H1 (cell line): ENCODE results near the gene CDH11. TPM values are rescaled to one million over a fixed set of nuclear protein-coding genes. Genes with fewer than 3 reads are reported as not detected.

ENCODE experiments used
- CTCF ChIA-PET: fragments of 300-600 bp; sonication (Branson Sonifier 250); formaldehyde crosslinking; loops from one replicate; lab custom pipeline; 2021; ENCODE audit not compliant: partially characterized antibody; lab: Charles Lee
- POLR2A ChIA-PET: fragments of 300-600 bp; sonication (Branson Sonifier 250); formaldehyde crosslinking; loops from one replicate; lab custom pipeline; 2021; ENCODE audit warnings: inconsistent platforms; ENCODE audit not compliant: partially characterized antibody; lab: Charles Lee
- DNase-seq, 2 experiments: peaks; one replicate each; pipeline versions ENCODE4 v3.0.0 to v3.0.0-alpha.2; 2010 to 2022; ENCODE audit warnings: low spot score in 2 of 2, low read depth in 1 of 2, mixed read lengths in 1 of 2
- FAIRE-seq: peaks from 2 replicates; lab custom pipeline; 2011; peaks lifted over from hg19 to GRCh38; lab: Jason Lieb, UNC
- H2AFZ ChIP-seq: 2 replicates; pipeline ENCODE4 v1.8.1; 2012; ENCODE audit warnings: low read length, inconsistent platforms
- H2AK5ac ChIP-seq: 2 replicates; pipeline ENCODE4 v1.6.1; 2013; ENCODE audit warnings: low read depth, low read length
- H2BK120ac ChIP-seq: replicated peaks from 2 replicates; pipeline ENCODE3; 2013; ENCODE audit warnings: low read depth, low read length, inconsistent platforms
- H2BK12ac ChIP-seq: 2 replicates; pipeline ENCODE4 v1.6.1; 2013; ENCODE audit warnings: low read depth, low read length
- H2BK15ac ChIP-seq: 2 replicates; pipeline ENCODE4 v1.6.1; 2013; ENCODE audit warnings: low read length
- H2BK20ac ChIP-seq: 2 replicates; pipeline ENCODE4 v1.6.1; 2013; ENCODE audit warnings: low read length
- H2BK5ac ChIP-seq: 2 replicates; pipeline ENCODE4 v1.6.1; 2013; ENCODE audit warnings: low read depth, low read length
- H3K14ac ChIP-seq: 2 replicates; pipeline ENCODE4 v1.6.1; 2013; ENCODE audit warnings: inconsistent platforms; ENCODE audit not compliant: insufficient read length
- H3K18ac ChIP-seq: 2 replicates; pipeline ENCODE4 v1.6.1; 2013; ENCODE audit warnings: low read length; ENCODE audit errors: extremely low read depth
- H3K23ac ChIP-seq: 2 replicates; pipeline ENCODE4 v1.6.1; 2013; ENCODE audit warnings: inconsistent platforms; ENCODE audit not compliant: insufficient read length
- H3K23me2 ChIP-seq: 2 replicates; pipeline ENCODE4 v1.6.1; 2013; ENCODE audit warnings: low read depth, low read length
- H3K27ac ChIP-seq: 2 replicates; pipeline ENCODE4 v1.6.1; 2011; ENCODE audit warnings: low read depth, low read length, inconsistent platforms
- H3K27me3 ChIP-seq, 4 experiments: replicated peaks in 1 of 4; 1 replicate in 1 of 4; 2 replicates in 3 of 4; pipeline versions ENCODE4 v1.6.1 to v1.8.1; 2011 to 2013; ENCODE audit warnings: low read length in 3 of 4, mild to moderate bottlenecking in 3 of 4, inconsistent platforms in 2 of 4, mixed read lengths in 2 of 4, moderate library complexity in 1 of 4; ENCODE audit not compliant: control insufficient read depth in 3 of 4, insufficient read depth in 3 of 4; ENCODE audit errors: extremely low read depth in 1 of 4
- H3K36me3 ChIP-seq, 4 experiments: 2 replicates each; pipeline versions ENCODE4 v1.6.1 to v1.8.1; 2011 to 2013; ENCODE audit warnings: mild to moderate bottlenecking in 4 of 4, low read length in 3 of 4, moderate library complexity in 2 of 4, control low read depth in 1 of 4, inconsistent platforms in 1 of 4; ENCODE audit not compliant: insufficient read depth in 4 of 4, control insufficient read depth in 2 of 4
- H3K4ac ChIP-seq: replicated peaks from 2 replicates; pipeline ENCODE3; 2013; ENCODE audit warnings: low read length, low read depth, mixed read lengths, inconsistent platforms; ENCODE audit not compliant: insufficient read length
- H3K4me1 ChIP-seq, 4 experiments: replicated peaks in 1 of 4; 1 replicate in 1 of 4; 2 replicates in 3 of 4; pipeline versions ENCODE4 v1.6.1 to v1.8.1; 2011 to 2013; ENCODE audit warnings: low read length in 3 of 4, inconsistent platforms in 2 of 4, mixed read lengths in 1 of 4; ENCODE audit not compliant: insufficient read depth in 4 of 4, control insufficient read depth in 3 of 4
- H3K4me2 ChIP-seq, 2 experiments: 2 replicates each; pipeline versions ENCODE4 v1.6.1 to v1.8.1; 2011 to 2013; ENCODE audit warnings: low read depth in 2 of 2, low read length in 2 of 2, control low read depth in 1 of 2, inconsistent platforms in 1 of 2, mild to moderate bottlenecking in 1 of 2; ENCODE audit not compliant: insufficient read depth in 1 of 2
- H3K4me3 ChIP-seq, 4 experiments: fragments of 200-600, 300-600 bp in 1 of 4; sonication (generic), shearing (Covaris generic), sonication (Bioruptor Twin) in 1 of 4; 2 replicates each; pipeline versions ENCODE4 v1.5.1 to v1.8.1; 2011 to 2016; ENCODE audit warnings: low read length in 4 of 4, low read depth in 3 of 4, control low read depth in 2 of 4, inconsistent platforms in 2 of 4, mild to moderate bottlenecking in 2 of 4, mixed read lengths in 1 of 4, moderate library complexity in 1 of 4; ENCODE audit not compliant: insufficient read depth in 2 of 4; ENCODE audit errors: extremely low read depth in 1 of 4
- H3K56ac ChIP-seq: replicated peaks from 2 replicates; pipeline ENCODE3; 2013; ENCODE audit warnings: low read depth, mild to moderate bottlenecking, mixed read lengths, low read length, inconsistent platforms; ENCODE audit not compliant: insufficient read length
- H3K79me1 ChIP-seq: 2 replicates; pipeline ENCODE4 v1.6.1; 2013; ENCODE audit warnings: low read depth, low read length, control low read depth
- H3K79me2 ChIP-seq, 2 experiments: 2 replicates each; pipeline versions ENCODE4 v1.6.1 to v1.8.1; 2012 to 2013; ENCODE audit warnings: low read length in 2 of 2, mild to moderate bottlenecking in 2 of 2, inconsistent platforms in 1 of 2; ENCODE audit not compliant: insufficient read depth in 2 of 2, control insufficient read depth in 1 of 2
- H3K9ac ChIP-seq, 4 experiments: replicated peaks in 1 of 4; 1 replicate in 1 of 4; 2 replicates in 3 of 4; pipeline versions ENCODE4 v1.6.1 to v1.8.1; 2011 to 2013; ENCODE audit warnings: low read depth in 3 of 4, low read length in 3 of 4, control low read depth in 2 of 4, mild to moderate bottlenecking in 2 of 4, moderate library complexity in 2 of 4, inconsistent platforms in 1 of 4; ENCODE audit errors: extremely low read depth in 1 of 4
- H3K9me3 ChIP-seq, 2 experiments: 2 replicates each; pipeline versions ENCODE4 v1.6.1 to v1.8.1; 2012 to 2013; ENCODE audit warnings: mild to moderate bottlenecking in 2 of 2, moderate library complexity in 2 of 2, control low read depth in 1 of 2, inconsistent platforms in 1 of 2, low read depth in 1 of 2, low read length in 1 of 2, mixed read lengths in 1 of 2; ENCODE audit not compliant: insufficient read depth in 2 of 2
- H4K20me1 ChIP-seq, 2 experiments: replicated peaks in 1 of 2; 2 replicates each; pipeline versions ENCODE3 to v1.8.1; 2011 to 2013; ENCODE audit warnings: inconsistent platforms in 2 of 2, low read length in 2 of 2, mild to moderate bottlenecking in 1 of 2; ENCODE audit not compliant: insufficient read depth in 2 of 2, control insufficient read depth in 1 of 2
- H4K5ac ChIP-seq: 2 replicates; pipeline ENCODE4 v1.6.1; 2013; ENCODE audit warnings: low read length, low read depth, mixed read lengths, inconsistent platforms; ENCODE audit not compliant: insufficient read length
- H4K8ac ChIP-seq: 2 replicates; pipeline ENCODE4 v1.8.0; 2013; ENCODE audit warnings: mild to moderate bottlenecking, moderate library complexity, low read length, inconsistent platforms; ENCODE audit not compliant: insufficient read depth; ENCODE audit errors: extremely low read depth
- H4K91ac ChIP-seq: replicated peaks from 2 replicates; pipeline ENCODE3; 2013; ENCODE audit warnings: low read length, mixed read lengths, inconsistent platforms; ENCODE audit not compliant: insufficient read length
- ATF2 ChIP-seq: IDR thresholded peaks from 2 replicates; pipeline ENCODE4 v1.6.1; 2012; ENCODE audit warnings: low read length, inconsistent platforms
- CHD2 ChIP-seq: IDR thresholded peaks from 2 replicates; pipeline ENCODE4 v1.6.1; 2012; ENCODE audit warnings: low read length, improper control_type of control experiment
- EZH2 ChIP-seq: fragments of 200-600 bp; sonication (generic); IDR thresholded peaks from 2 replicates; pipeline ENCODE4 v1.7.1; 2012; ENCODE audit warnings: low read depth, mild to moderate bottlenecking, moderate library complexity, low read length, inconsistent platforms; ENCODE audit not compliant: severe bottlenecking
- GTF2F1 ChIP-seq: IDR thresholded peaks from 2 replicates; pipeline ENCODE4 v1.6.1; 2012; ENCODE audit warnings: low read depth, low read length, improper control_type of control experiment, borderline replicate concordance
- KDM1A ChIP-seq: fragments of 200-600, 300-600 bp; sonication (generic); IDR thresholded peaks from 2 replicates; pipeline ENCODE4 v1.7.1; 2016; ENCODE audit warnings: mild to moderate bottlenecking, low read length, borderline replicate concordance
- MAFK ChIP-seq: IDR thresholded peaks from 2 replicates; pipeline ENCODE4 v1.6.1; 2012; ENCODE audit warnings: low read depth, mild to moderate bottlenecking, improper control_type of control experiment, low read length
- RAD21 ChIP-seq, 2 experiments: IDR thresholded peaks in 1 of 2; conservative IDR thresholded peaks in 1 of 2; 2 replicates each; pipeline ENCODE4 v1.6.1; 2011; ENCODE audit warnings: low read depth in 2 of 2, low read length in 2 of 2, improper control_type of control experiment in 1 of 2, inconsistent platforms in 1 of 2, mild to moderate bottlenecking in 1 of 2, moderate library complexity in 1 of 2
- RNF2 ChIP-seq: fragments of 200-900, 300-1000 bp; sonication (generic); IDR thresholded peaks from 2 replicates; pipeline ENCODE4 v1.7.1; 2016; ENCODE audit warnings: borderline replicate concordance, low read depth, mild to moderate bottlenecking, antibody characterized with exemption, low read length; ENCODE audit not compliant: poor library complexity, severe bottlenecking; ENCODE audit errors: missing control alignments
- TAF1 ChIP-seq: IDR thresholded peaks from 2 replicates; pipeline ENCODE4 v1.6.1; 2011; ENCODE audit warnings: mild to moderate bottlenecking, low read depth, low read length
- ZNF274 ChIP-seq: IDR thresholded peaks from 2 replicates; pipeline ENCODE4 v1.7.0; 2012; ENCODE audit warnings: low read length, borderline replicate concordance; ENCODE audit errors: extremely low read depth
- WGBS, 2 experiments: shearing (Covaris generic) in 1 of 2; methylation state at CpG; one replicate each; pipeline versions ENCODE4 v1.1.6 to v1.1.7; 2013 to 2015; ENCODE audit warnings: low lambda C conversion rate in 2 of 2, mixed read lengths in 2 of 2, inconsistent platforms in 1 of 2, low coverage in 1 of 2, missing lambda C conversion rate in 1 of 2; ENCODE audit not compliant: insufficient replicate concordance in 2 of 2, insufficient coverage in 1 of 2, insufficient read length in 1 of 2; ENCODE audit errors: extremely low coverage in 1 of 2, missing lambda C conversion rate in 1 of 2; 5-methylcytosine and 5-hydroxymethylcytosine counted together
- polyA plus RNA-seq, 7 experiments: library from polyadenylated mRNA; depleted of rRNA in 3 of 7; stranded (reverse) in 5 of 7; unstranded in 2 of 7; fragments of >200 nt in 5 of 7; fragments of 200-250 nt in 2 of 7; gene quantifications; 1 replicate in 5 of 7; 2 replicates in 1 of 7; 4 replicates in 1 of 7; pipeline versions ENCODE4 v1.2.1 to v1.2.3, GENCODE V29; 2011 to 2013; ENCODE audit warnings: missing spikeins in 2 of 7, mixed read lengths in 2 of 7
- total RNA-seq: library from RNA; stranded (reverse); fragmentation: NEBNext Ultra II Directional; extraction: Animal tissue kit (Norgen Biotek cat#: 25700); gene quantifications from 2 replicates; pipeline ENCODE4 v1.2.1, GENCODE V29; 2021

The CDH11 gene
- total and polyA plus RNA-seq, 2 of the 8 experiments (the other 6 are each of a cell fraction or from before 2014, with no cell fraction given), result 3.3 to 8.4 TPM

GRCh38 chr16:65021852-65022595 is 99.8 kb downstream of the CDH11 start:
- H3K14ac ChIP-seq, result no peak overlapping the region
- H3K4me2 ChIP-seq, result no peak overlapping the region
- no peaks in the 10 kb centered on the region for H3K36me3 ChIP-seq
- peaks cover 0 to 11% of the 10 kb centered on the region in 2 experiments; a peak in 2 of 4 replicates for H3K9me3 ChIP-seq
- FAIRE-seq, result no peak
- H3K56ac ChIP-seq, result no peak overlapping the region
- TF ChIP-seq ZNF274 (no peak), GTF2F1 (no peak), TAF1 (no peak), RNF2 (no peak), MAFK (no peak), EZH2 (no peak), KDM1A (no peak), RAD21 (IDR thresholded peaks at IDR 0.05 in 1 of 2, conservative IDR thresholded peaks at IDR 0.05 in 1 of 2; ENCODE audit: low read depth in 2 of 2, low read length in 2 of 2) (no peak), ATF2 (no peak), CHD2 (no peak)
- no peak overlapping the region for H2BK120ac ChIP-seq
- no peak overlapping the region for H3K9ac ChIP-seq
- H3K79me1 ChIP-seq, result no peaks in the 10 kb centered on the region
- DNase-seq, result no peak
- H2BK20ac ChIP-seq, result no peak overlapping the region
- no peaks in the 10 kb centered on the region for H4K20me1 ChIP-seq
- H3K27ac ChIP-seq, result no peak overlapping the region
- no peak overlapping the region for H4K5ac ChIP-seq
- H2AK5ac ChIP-seq, result no peak overlapping the region
- H3K27me3 ChIP-seq, result no peaks in the 10 kb centered on the region
- H3K18ac ChIP-seq, result no peak overlapping the region
- H3K4me3 ChIP-seq, result no peak overlapping the region
- POLR2A ChIA-PET, result interaction anchor here (0.5 kb wide), 1 partner anchor 191 kb away, joined by 3 read pairs; no protein-coding TSS in a partner anchor
- WGBS, 2 experiments, result 83% methylated on average over 2 of the region's 2 CpGs; no CpG with 5 or more reads in 1 of the 2 experiments
- H4K91ac ChIP-seq, result no peak overlapping the region
- no peak overlapping the region for H2BK12ac ChIP-seq
- CTCF ChIA-PET, result interaction anchor here (0.6 to 1.1 kb wide), 3 partner anchors 38 to 184 kb away, joined by 3 to 5 read pairs (median 4); no protein-coding TSS in a partner anchor
- no peak overlapping the region for H3K23ac ChIP-seq
- H2BK15ac ChIP-seq, result no peak overlapping the region
- no peaks in the 10 kb centered on the region for H3K79me2 ChIP-seq
- H2AFZ ChIP-seq, result no peak overlapping the region
- H3K4me1 ChIP-seq, result no peaks in the 10 kb centered on the region
- 0 out of 2 replicates have a peak, but pooled peaks cover 2% of the 10 kb centered on the region for H3K23me2 ChIP-seq
- no peak overlapping the region for H2BK5ac ChIP-seq
- no peak overlapping the region for H4K8ac ChIP-seq
- no peak overlapping the region for H3K4ac ChIP-seq
